ENCODE results near the gene ATM.

DNA sequence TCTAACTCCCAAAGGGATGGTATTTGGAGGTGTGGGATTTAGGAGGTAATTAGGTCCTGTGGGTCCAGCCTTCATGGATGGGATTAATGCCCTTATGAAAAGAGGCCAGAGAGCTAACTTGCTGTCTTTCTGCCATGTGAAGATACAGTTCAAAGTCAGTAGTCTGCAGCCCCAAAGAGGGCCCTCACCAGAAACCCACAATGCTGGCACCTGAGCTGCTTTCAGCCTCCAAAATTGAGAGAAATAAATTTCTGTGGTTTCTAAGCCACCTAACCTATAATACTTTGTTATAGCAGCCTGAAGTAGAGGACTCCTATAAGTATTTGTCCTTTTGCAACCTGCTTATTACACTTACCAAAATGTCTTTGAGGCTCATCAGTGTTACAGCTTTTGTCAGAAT is 16.2 kb downstream of the ATM start:
- no peak for TF ChIP-seq POLR2AphosphoS5 (IDR thresholded peaks at IDR 0.05; ENCODE audit: low read depth)
- TF ChIP-seq, protein P1, sequence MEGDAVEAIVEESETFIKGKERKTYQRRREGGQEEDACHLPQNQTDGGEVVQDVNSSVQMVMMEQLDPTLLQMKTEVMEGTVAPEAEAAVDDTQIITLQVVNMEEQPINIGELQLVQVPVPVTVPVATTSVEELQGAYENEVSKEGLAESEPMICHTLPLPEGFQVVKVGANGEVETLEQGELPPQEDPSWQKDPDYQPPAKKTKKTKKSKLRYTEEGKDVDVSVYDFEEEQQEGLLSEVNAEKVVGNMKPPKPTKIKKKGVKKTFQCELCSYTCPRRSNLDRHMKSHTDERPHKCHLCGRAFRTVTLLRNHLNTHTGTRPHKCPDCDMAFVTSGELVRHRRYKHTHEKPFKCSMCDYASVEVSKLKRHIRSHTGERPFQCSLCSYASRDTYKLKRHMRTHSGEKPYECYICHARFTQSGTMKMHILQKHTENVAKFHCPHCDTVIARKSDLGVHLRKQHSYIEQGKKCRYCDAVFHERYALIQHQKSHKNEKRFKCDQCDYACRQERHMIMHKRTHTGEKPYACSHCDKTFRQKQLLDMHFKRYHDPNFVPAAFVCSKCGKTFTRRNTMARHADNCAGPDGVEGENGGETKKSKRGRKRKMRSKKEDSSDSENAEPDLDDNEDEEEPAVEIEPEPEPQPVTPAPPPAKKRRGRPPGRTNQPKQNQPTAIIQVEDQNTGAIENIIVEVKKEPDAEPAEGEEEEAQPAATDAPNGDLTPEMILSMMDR (IDR thresholded peaks at IDR 0.05; ENCODE audit: insufficient read depth, low read length) = no peak
- TF ChIP-seq, protein P2, sequence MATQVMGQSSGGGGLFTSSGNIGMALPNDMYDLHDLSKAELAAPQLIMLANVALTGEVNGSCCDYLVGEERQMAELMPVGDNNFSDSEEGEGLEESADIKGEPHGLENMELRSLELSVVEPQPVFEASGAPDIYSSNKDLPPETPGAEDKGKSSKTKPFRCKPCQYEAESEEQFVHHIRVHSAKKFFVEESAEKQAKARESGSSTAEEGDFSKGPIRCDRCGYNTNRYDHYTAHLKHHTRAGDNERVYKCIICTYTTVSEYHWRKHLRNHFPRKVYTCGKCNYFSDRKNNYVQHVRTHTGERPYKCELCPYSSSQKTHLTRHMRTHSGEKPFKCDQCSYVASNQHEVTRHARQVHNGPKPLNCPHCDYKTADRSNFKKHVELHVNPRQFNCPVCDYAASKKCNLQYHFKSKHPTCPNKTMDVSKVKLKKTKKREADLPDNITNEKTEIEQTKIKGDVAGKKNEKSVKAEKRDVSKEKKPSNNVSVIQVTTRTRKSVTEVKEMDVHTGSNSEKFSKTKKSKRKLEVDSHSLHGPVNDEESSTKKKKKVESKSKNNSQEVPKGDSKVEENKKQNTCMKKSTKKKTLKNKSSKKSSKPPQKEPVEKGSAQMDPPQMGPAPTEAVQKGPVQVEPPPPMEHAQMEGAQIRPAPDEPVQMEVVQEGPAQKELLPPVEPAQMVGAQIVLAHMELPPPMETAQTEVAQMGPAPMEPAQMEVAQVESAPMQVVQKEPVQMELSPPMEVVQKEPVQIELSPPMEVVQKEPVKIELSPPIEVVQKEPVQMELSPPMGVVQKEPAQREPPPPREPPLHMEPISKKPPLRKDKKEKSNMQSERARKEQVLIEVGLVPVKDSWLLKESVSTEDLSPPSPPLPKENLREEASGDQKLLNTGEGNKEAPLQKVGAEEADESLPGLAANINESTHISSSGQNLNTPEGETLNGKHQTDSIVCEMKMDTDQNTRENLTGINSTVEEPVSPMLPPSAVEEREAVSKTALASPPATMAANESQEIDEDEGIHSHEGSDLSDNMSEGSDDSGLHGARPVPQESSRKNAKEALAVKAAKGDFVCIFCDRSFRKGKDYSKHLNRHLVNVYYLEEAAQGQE (IDR thresholded peaks at IDR 0.05; ENCODE audit: insufficient replicate concordance, low read depth) = no peak
